OCI-LY1 (cell line): ENCODE data around the gene ENTREP3.

ENCODE experiments used
- H2AFZ ChIP-seq: fragments of 200-600 bp; sonication (generic), shearing (Covaris generic); 2 replicates; pipeline ENCODE4 v1.6.0; 2014; ENCODE audit warnings: antibody characterized with exemption, mild to moderate bottlenecking, low read length
- H3F3A ChIP-seq: fragments of 200-600 bp; sonication (generic), shearing (Covaris generic); 2 replicates; pipeline ENCODE4 v1.6.0; 2014; ENCODE audit warnings: mild to moderate bottlenecking, antibody characterized with exemption, low read length, moderate library complexity; ENCODE audit not compliant: insufficient read depth
- H3K27ac ChIP-seq: fragments of 200-600 bp; sonication (generic); 2 replicates; pipeline ENCODE4 v1.5.1; 2014; ENCODE audit warnings: low read length, mixed run types, mild to moderate bottlenecking, low read depth; ENCODE audit not compliant: poor library complexity, severe bottlenecking
- H3K27me3 ChIP-seq: fragments of 200-600 bp; sonication (generic); 2 replicates; pipeline ENCODE4 v1.6.0; 2014; ENCODE audit warnings: antibody characterized with exemption, mild to moderate bottlenecking, low read length, moderate library complexity; ENCODE audit not compliant: insufficient read depth
- H3K36me3 ChIP-seq: fragments of 200-600 bp; sonication (generic); 2 replicates; pipeline ENCODE4 v1.6.1; 2014; ENCODE audit warnings: mild to moderate bottlenecking, antibody characterized with exemption, low read length, moderate library complexity, mixed read lengths; ENCODE audit not compliant: insufficient read depth
- H3K4me1 ChIP-seq: fragments of 200-600 bp; sonication (generic); 2 replicates; pipeline ENCODE4 v1.5.1; 2014; ENCODE audit warnings: mild to moderate bottlenecking, low read length, moderate library complexity; ENCODE audit not compliant: insufficient read depth, severe bottlenecking
- H3K4me2 ChIP-seq: fragments of 200-600 bp; sonication (generic), shearing (Covaris generic); 2 replicates; pipeline ENCODE4 v1.6.1; 2014; ENCODE audit warnings: low read length
- H3K4me3 ChIP-seq: fragments of 200-600 bp; sonication (generic); 2 replicates; pipeline ENCODE4 v1.5.1; 2014; ENCODE audit warnings: low read length, low read depth, mild to moderate bottlenecking, mixed read lengths; ENCODE audit not compliant: poor library complexity, severe bottlenecking
- H3K79me2 ChIP-seq: fragments of 200-600 bp; shearing (Covaris generic); 2 replicates; pipeline ENCODE4 v1.6.1; 2016; ENCODE audit warnings: mixed run types, low read length, mixed read lengths; ENCODE audit not compliant: insufficient read depth
- H3K9ac ChIP-seq: fragments of 200-600 bp; sonication (generic), shearing (Covaris generic); 2 replicates; pipeline ENCODE4 v1.6.1; 2014; ENCODE audit warnings: mild to moderate bottlenecking, low read length, mixed read lengths
- H3K9me2 ChIP-seq: fragments of 200-600 bp; sonication (generic), shearing (Covaris generic); 2 replicates; pipeline ENCODE4 v1.6.1; 2014; ENCODE audit warnings: low read depth, mild to moderate bottlenecking, low read length, mixed read lengths
- H3K9me3 ChIP-seq: fragments of 200-600 bp; shearing (Covaris generic); 2 replicates; pipeline ENCODE4 v1.6.1; 2014; ENCODE audit warnings: low read length, mixed read lengths
- H4K20me1 ChIP-seq: fragments of 200-600 bp; sonication (generic), shearing (Covaris generic); 2 replicates; pipeline ENCODE4 v1.6.0; 2016; ENCODE audit warnings: mild to moderate bottlenecking, low read length; ENCODE audit not compliant: insufficient read depth
- CTCF ChIP-seq: fragments of 200-600 bp; sonication (generic), shearing (Covaris generic); IDR thresholded peaks from 2 replicates; pipeline ENCODE4 v1.5.1; 2017; ENCODE audit warnings: mild to moderate bottlenecking, antibody characterized with exemption, low read length, moderate library complexity, mixed read lengths
- EZH2 ChIP-seq: fragments of 200-600 bp; sonication (generic), shearing (Covaris generic); IDR thresholded peaks from 2 replicates; pipeline ENCODE4 v1.8.0; 2017; ENCODE audit warnings: borderline replicate concordance, mixed run types, mild to moderate bottlenecking, antibody characterized with exemption, low read length, moderate library complexity, mixed read lengths

The ENTREP3 gene

GRCh38 chr1:155197901-155198546 is 57.3 kb downstream of the ENTREP3 start:
- peaks cover 20% of the 10 kb centered on the region for H3K4me1 ChIP-seq
- H3K9me3 ChIP-seq, result no peaks in the 10 kb centered on the region
- no peak overlapping the region for H2AFZ ChIP-seq
- H4K20me1 ChIP-seq, result no peaks in the 10 kb centered on the region
- H3K9ac ChIP-seq, result no peak overlapping the region
- no peak overlapping the region for H3K4me2 ChIP-seq
- no peaks in the 10 kb centered on the region; the same call in 1 of the 2 replicates for H3K27me3 ChIP-seq
- H3F3A ChIP-seq, result no peaks in the 10 kb centered on the region
- no peaks in the 10 kb centered on the region for H3K9me2 ChIP-seq
- no peak overlapping the region for H3K4me3 ChIP-seq
- H3K27ac ChIP-seq, result no peak overlapping the region
- no peak for TF ChIP-seq EZH2
- TF ChIP-seq CTCF, result no peak
- H3K79me2 ChIP-seq, result no peaks in the 10 kb centered on the region
- no peaks in the 10 kb centered on the region for H3K36me3 ChIP-seq
